HG03432 (cell line): ENCODE measurements around the gene STOML1.

Experiments used
- ATAC-seq: cut with Tn5 transposase; IDR thresholded peaks from one replicate; pipeline ENCODE4 v1.9.1; 2021; ENCODE audit warnings: mild to moderate bottlenecking, moderate library complexity; ENCODE audit not compliant: unreplicated experiment

The STOML1 gene

DNA sequence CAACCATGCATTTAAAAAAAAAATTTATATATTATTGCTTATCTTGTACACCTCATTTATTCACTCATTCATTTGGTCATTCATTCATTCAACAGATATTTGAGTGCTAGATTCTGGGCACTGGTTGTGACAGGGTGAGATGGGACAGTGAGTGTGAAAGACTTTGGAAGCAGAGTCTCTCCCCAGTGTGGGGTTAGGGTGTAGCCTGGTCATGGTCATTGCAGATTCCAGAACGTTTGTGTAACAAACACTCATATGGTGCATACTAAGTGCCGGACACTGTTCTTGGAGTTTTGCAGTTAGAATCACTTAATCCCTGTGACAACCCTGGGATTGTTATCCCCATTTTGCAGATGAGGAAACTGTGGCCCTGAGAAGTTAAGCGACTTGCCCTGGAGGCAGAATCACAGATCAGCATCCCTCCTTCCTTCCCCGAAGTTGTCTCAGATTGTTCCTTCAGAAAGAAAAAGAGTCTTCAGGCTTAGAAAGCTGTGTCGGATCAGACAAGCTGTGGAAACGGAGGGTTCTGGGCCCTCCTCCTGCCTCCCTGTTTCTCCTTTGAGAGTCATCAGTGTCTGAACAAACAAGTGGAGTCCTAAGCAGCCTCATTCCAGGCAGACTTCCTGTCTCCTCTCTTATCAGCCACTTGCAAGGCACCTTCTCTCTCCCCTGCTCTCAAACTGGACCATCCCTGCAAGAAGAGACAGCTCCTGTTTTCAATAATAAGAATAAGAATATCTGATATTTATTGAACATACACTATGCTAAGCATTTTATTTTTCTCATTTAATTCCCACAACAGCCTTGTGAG is 59.5 kb downstream of the STOML1 start:
- ATAC-seq: no peak

DNA sequence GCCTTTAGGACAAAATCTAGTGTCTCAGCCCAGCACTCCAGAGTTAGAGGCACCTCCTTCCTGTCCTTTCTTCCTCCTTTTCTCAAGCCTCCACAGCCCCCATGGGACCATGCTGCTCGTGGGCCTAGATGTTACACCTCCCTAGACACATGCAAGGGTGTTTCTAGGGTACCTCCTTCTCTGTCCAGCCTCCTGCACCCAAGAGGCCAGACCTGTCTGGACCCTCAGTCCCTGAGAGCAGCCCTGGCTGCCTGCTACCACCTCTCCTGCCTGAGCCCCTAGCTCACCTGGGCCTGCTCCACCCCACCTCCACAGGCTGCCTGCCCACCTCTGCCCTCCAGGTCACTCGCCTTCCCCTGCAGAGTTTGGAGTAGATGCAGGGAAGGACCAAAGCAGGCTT is 60.7 kb downstream of the STOML1 start:
- no peak for ATAC-seq

DNA sequence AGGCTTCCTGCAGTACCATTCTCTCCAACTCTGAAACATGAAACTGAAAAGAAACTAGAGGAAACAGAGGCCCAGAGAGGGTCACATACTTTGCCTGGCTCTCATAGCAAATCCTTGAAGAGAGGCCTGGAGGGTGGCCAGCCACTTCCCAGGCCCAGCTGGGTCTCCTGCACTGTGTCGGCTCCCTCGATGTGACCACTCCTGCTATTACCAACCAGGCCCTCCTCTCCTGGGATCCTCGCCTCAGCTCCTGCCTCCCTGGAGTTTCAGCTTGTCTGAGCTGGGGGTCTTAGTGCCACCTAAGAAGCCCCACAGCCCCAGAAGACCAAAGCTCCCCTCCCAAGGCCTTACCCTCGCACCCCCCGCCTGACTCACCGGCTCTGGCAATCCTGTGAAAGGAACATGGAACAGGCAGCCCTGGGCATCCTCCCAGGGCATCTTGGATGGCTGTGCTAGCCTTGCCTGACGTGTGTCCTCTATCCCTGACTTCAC is 61.3 kb downstream of the STOML1 start:
- no peak for ATAC-seq

DNA sequence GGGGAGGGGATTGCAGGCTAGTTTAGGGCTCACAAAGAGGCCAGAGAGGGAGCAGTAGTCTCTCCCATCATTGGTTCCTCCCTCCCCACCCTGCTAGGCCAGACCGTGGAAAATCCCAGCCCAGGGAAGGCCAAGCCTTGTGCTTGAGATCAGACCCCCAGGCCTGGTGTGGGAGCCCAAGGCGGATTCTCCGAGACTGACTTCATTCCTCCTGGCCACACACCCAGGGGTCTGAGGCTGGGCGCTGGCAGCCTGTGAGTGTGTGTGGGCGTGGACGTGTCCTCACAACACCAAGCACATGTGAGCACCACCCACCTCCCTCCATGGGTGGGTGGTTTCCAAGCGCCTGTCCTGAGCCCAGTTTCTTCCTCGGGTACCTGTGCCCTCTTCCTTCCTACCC is 61.7 kb downstream of the STOML1 start:
- ATAC-seq: no peak

DNA sequence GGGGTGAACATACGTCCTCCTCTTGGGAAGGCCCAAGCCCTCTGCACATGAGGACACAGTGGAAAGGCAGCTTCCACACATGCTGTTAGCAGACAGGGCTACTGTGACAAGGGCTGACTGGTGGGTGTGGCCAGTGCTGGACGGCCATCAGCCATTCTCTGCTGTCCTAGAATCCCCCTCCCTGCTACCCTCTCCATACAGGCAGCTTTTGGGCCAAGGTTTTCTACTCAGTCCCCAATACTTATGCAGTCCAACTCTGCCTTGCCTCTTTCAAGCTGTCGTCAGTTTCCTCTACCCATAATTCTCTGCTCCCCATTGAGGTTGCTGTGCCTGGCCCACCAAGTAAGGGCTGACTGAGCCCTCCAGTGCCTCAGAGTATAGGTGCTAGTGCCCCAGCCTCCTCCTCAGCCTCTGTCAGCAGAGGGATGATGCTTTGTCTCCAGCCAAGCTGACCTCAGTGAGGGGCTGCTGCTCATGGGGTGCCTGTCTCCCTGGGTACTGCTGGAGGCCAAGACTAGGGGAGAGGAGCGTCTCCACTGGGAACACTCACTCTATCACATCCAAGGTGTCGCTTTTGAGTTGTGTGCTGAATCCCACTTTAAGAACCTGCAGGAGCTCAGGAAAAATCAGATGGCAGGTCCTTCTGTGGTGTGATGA is 63.0 kb downstream of the STOML1 start:
- ATAC-seq: no peak
